Measurements from ENCODE around the gene ZEB2.

The ZEB2 gene

GRCh38 chr2:144334551-144334950 lies 185.4 kb downstream of the ZEB2 start:
- H3K9me3 ChIP-seq (ENCODE audit: severe bottlenecking): no peaks in the 10 kb centered on the region
- no peak for DNase-seq
- H3K36me3 ChIP-seq: no peaks in the 10 kb centered on the region
- no peak overlapping the region for H3K27ac ChIP-seq
- H3K27me3 ChIP-seq (ENCODE audit: insufficient read depth, low read depth, severe bottlenecking): no peaks in the 10 kb centered on the region
- no peak for TF ChIP-seq CTCF (IDR thresholded peaks at IDR 0.05; ENCODE audit: low read depth, low read length)
- no peak overlapping the region for H3K4me3 ChIP-seq (ENCODE audit: low read depth, low read length)

Measured in WERI-Rb-1 (cell line).